ENCODE data around the gene WDR83.
A peak's percentile ranks its signal among the peaks of the same experiment; 100 is the strongest.

WDR83 gene

DNA sequence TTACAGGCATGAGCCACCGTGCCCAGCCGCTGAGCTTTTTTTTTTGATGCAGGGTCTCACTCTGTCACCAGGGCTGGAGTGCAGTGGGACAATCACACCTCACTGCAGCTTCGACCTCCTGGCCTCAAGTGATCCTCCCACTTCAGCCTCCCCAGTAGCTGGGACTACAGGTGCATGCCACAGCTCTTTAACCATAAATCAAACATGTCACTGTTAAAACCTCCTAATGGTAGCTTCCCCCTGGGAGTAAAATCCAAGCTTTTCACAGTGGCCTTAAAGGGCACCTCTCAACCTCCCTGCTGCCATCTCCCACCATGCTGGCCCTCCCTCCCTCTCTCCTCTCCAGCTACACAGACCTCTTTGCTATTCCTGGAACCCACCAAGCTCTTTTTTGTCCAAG, 19.2 kb downstream of the WDR83 start:
- TF ChIP-seq, protein P1, sequence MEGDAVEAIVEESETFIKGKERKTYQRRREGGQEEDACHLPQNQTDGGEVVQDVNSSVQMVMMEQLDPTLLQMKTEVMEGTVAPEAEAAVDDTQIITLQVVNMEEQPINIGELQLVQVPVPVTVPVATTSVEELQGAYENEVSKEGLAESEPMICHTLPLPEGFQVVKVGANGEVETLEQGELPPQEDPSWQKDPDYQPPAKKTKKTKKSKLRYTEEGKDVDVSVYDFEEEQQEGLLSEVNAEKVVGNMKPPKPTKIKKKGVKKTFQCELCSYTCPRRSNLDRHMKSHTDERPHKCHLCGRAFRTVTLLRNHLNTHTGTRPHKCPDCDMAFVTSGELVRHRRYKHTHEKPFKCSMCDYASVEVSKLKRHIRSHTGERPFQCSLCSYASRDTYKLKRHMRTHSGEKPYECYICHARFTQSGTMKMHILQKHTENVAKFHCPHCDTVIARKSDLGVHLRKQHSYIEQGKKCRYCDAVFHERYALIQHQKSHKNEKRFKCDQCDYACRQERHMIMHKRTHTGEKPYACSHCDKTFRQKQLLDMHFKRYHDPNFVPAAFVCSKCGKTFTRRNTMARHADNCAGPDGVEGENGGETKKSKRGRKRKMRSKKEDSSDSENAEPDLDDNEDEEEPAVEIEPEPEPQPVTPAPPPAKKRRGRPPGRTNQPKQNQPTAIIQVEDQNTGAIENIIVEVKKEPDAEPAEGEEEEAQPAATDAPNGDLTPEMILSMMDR (IDR thresholded peaks at IDR 0.05), result no peak
- DNase-seq (ENCODE audit: low spot score), result no peak
- no peak overlapping the region for H3K27ac ChIP-seq
- H3K4me3 ChIP-seq, result no peak overlapping the region

DNA sequence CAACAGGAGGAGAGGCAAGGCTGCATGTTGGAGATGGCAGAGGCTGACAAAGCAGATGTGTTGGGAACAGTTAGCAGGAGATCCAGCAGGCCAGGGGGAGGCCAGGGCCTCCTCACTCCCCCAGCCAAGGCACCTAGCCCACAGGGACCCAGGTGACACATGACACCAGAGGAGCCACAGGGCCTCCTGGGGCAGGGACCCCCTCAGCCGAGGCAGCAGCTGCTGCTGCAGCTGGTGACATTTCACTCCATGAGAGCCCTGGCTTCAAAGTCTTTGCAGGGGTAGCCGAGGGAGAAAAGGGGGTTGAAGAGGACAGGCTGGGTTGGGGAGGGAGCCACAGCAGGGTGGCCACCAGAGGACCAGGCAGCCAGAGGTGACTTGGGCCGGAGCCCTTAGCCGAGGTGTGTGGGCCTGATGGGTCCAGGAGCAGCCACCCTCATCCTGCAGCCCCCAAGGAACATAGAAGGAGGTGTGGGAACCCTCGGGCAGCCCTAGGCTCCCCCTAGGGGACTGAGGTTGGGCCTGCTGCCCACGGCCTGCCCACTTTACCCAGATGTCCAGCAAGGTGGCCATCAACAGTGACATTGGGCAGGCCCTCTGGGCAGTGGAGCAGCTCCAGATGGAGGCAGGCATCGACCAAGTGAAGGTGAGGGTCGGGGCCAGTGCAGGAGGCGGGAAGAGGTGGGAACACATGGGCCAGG, 21.0 kb downstream of the WDR83 start, which contains the start of gene GNG14:
Gene GNG14 (plus strand): TSS at position 503 of the 701 bp plus-strand sequence. CDS start 51 bp downstream, at position 554.
- TF ChIP-seq, protein P1 (IDR thresholded peaks at IDR 0.05), result no peak
- DNase-seq (ENCODE audit: low spot score), result no peak
- Histone ChIP-seq H3K4me3 (no peak within 1 kb of the TSS), H3K27ac (no peak within 1 kb of the TSS)

DNA sequence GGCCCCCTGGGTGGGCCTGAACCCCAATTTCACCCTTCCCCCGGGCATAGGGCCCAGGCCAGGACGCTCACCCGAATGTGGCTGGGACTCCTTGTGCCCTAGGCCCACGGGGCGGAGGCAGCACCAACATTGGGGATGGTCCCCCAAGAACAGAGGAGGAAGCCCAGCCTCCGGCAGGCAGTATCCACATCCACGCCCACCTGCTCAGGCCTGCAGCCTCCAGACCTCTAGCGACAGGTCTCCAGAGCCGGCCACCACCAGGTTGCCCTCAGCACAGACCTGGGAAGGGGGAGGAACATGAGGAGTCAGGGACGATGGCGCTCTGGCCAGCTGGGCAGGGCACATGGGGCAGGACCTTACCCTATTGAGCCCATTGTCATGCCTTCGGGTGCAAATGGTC, 22.4 kb downstream of the WDR83 start:
- no peak overlapping the region for H3K27ac ChIP-seq
- TF ChIP-seq, protein P1 (IDR thresholded peaks at IDR 0.05), result no peak
- no peak for DNase-seq (ENCODE audit: low spot score)
- no peak overlapping the region for H3K4me3 ChIP-seq

DNA sequence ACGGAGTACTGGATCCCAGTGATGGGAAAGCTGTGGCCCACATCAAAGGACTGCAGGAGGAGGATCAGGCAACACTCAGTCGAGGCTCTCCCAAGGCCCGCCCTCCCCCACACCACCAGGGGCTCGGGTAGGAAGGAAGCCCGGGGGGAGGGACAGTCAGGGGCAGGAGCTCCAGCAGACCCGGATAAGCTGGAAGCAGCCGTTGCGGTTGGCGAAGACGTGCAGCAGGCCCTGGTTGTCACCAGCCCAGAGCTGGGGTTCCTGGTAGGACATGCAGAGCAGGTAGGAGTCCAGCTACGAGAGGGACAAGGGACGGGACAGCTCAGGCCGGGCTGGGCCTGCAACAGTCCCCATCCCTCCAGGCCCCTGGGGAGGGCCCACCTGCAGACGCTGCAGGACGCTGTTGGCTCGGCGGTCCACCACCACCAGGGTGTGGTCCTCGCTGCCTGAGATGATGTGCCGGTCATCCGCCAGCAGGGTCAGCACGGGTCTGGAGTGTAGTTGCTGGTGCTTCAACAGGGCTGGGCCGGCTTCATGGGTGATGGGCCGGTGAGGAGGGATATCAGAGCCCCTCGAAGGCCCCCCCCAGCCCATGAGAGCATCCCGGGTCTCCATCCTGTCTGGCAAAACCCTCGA, 23.1 kb downstream of the WDR83 start:
- H3K4me3 ChIP-seq, result no peak overlapping the region
- TF ChIP-seq, protein P1 (IDR thresholded peaks at IDR 0.05), result no peak
- no peak overlapping the region for H3K27ac ChIP-seq
- peak; percentile 68 for DNase-seq (ENCODE audit: low spot score)

DNA sequence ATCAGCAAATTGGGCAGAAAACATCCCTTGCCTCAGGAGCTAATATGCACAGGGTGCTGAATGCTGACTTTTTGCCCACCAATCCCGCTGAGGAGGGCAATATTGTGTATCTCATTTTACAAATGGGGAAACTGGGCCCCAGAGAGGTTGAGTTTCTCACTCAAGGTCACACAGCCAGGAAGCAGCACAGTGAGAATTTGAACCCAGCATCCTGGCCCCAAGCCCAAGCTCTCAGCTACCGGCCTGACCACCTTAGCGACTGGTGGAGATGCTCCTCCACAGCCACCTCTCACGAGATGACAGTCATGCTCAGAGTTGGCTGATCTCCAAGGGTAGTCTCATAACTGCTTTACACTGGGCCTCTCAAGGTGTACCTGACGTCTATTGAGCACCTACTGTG, 26.4 kb downstream of the WDR83 start:
- DNase-seq (ENCODE audit: low spot score), result no peak

DNA sequence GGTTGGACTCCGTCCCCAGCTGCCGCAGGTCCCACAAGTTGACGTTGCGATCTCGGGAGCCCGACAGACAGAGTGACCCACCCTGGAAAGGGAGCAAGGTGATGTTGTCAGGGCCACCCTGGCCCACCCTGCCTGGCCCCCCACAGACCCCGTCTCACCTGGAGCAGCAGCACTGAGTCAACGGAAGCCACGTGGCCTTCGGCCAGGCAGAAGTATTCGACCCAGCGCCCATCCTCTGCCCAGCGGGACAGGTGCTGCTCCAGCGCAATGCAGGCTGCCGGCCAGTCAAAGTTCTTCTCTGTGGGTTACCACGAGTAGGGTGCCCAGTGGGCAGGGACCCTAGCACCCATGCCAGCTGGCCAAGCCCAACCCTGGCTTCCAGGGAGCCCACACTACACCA, 28.0 kb downstream of the WDR83 start:
- TF ChIP-seq, protein P1 (IDR thresholded peaks at IDR 0.05), result no peak
- Histone ChIP-seq H3K27ac (no peak overlapping the region), H3K4me3 (no peak overlapping the region)
- no peak for DNase-seq (ENCODE audit: low spot score)

More for the DNA sequence above, 26.4 kb downstream of the WDR83 start:
- Histone ChIP-seq H3K27ac (no peak overlapping the region), H3K4me3 (no peak overlapping the region)
- TF ChIP-seq, protein P1 (IDR thresholded peaks at IDR 0.05), result no peak

DNA sequence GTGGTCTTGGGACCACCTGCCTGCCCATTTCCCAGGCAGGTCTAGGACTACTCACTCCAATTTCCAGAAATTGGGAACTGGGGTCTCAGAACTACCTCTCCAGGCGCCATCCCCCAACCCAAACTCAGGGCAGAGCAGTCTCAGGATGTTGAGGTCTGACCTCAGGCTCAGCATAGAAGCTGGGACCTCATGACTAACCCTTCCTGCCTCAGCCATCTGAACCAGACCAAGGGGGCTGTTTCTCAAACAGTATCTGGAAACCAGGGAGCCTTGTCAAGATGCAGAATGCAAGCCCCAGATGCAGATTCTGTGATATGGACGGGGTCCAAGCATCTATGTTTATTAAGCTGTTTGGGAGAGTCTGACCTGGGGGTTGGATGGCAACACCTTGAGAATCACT, 28.5 kb downstream of the WDR83 start:
- H3K4me3 ChIP-seq, result no peak overlapping the region
- TF ChIP-seq, protein P1 (IDR thresholded peaks at IDR 0.05), result no peak

More for the DNA sequence above, 28.5 kb downstream of the WDR83 start:
- no peak overlapping the region for H3K27ac ChIP-seq
- no peak for DNase-seq (ENCODE audit: low spot score)

All from coronary artery (tissue), 2 donors.